ENCODE measurements around the gene GGACT.
"Not testable (repeated sequence)": the region's sequence is repeated elsewhere in the genome, so short reads cannot be mapped to it uniquely, and the experiment has no call there.

The GGACT gene

GRCh38 chr13:100526318-100527000 is 62.1 kb downstream of the GGACT start:
- Histone ChIP-seq H3K36me3 (replicated peaks; ENCODE audit: insufficient read depth, low read length) (no peaks in the 10 kb centered on the region), H3K27ac (ENCODE audit: low read length) (no peak overlapping the region), H3K4me3 (ENCODE audit: low read length) (no peak overlapping the region), H3K9me2 (replicated peaks; ENCODE audit: insufficient read depth, low read length) (no peaks in the 10 kb centered on the region), H3K79me2 (ENCODE audit: low read length) (no peaks in the 10 kb centered on the region), H3K27me3 (replicated peaks; ENCODE audit: insufficient read depth, low read length) (no peaks in the 10 kb centered on the region), H4K20me1 (ENCODE audit: insufficient read depth, low read length) (no peaks in the 10 kb centered on the region), H3K9ac (ENCODE audit: low read length) (no peak overlapping the region), H3F3A (ENCODE audit: insufficient read depth, low read length) (no peaks in the 10 kb centered on the region), H3K9me3 (replicated peaks; ENCODE audit: insufficient read depth, low read length) (no peaks in the 10 kb centered on the region), H3K4me1 (ENCODE audit: low read length) (no peaks in the 10 kb centered on the region), H2AFZ (ENCODE audit: low read length) (no peak overlapping the region), H3K4me2 (ENCODE audit: low read depth, low read length) (no peak overlapping the region)
- TF ChIP-seq CTCF (IDR thresholded peaks at IDR 0.05; ENCODE audit: low read length): no peak
- TF ChIP-seq EZH2phosphoT487 (IDR thresholded peaks at IDR 0.05; ENCODE audit: low read length): no peak
- TF ChIP-seq EZH2 (optimal IDR thresholded peaks at IDR 0.05; ENCODE audit: low read depth, low read length): no peak
- DNase-seq: no peak

GRCh38 chr13:100525453-100526317 is 62.9 kb downstream of the GGACT start:
- DNase-seq: no peak
- no peaks in the 10 kb centered on the region for H3K36me3 ChIP-seq (replicated peaks; ENCODE audit: insufficient read depth, low read length)
- no peak overlapping the region for H3K27ac ChIP-seq (ENCODE audit: low read length)
- H2AFZ ChIP-seq (ENCODE audit: low read length): no peak overlapping the region
- no peaks in the 10 kb centered on the region for H3K4me1 ChIP-seq (ENCODE audit: low read length)
- TF ChIP-seq EZH2phosphoT487 (IDR thresholded peaks at IDR 0.05; ENCODE audit: low read length) (no peak), EZH2 (optimal IDR thresholded peaks at IDR 0.05; ENCODE audit: low read depth, low read length) (no peak), CTCF (IDR thresholded peaks at IDR 0.05; ENCODE audit: low read length) (no peak)
- H3K79me2 ChIP-seq (ENCODE audit: low read length): no peaks in the 10 kb centered on the region
- H3K4me3 ChIP-seq (ENCODE audit: low read length): no peak overlapping the region
- no peaks in the 10 kb centered on the region for H4K20me1 ChIP-seq (ENCODE audit: insufficient read depth, low read length)
- no peaks in the 10 kb centered on the region for H3K27me3 ChIP-seq (replicated peaks; ENCODE audit: insufficient read depth, low read length)
- no peaks in the 10 kb centered on the region for H3K9me3 ChIP-seq (replicated peaks; ENCODE audit: insufficient read depth, low read length)
- no peak overlapping the region for H3K4me2 ChIP-seq (ENCODE audit: low read depth, low read length)
- no peaks in the 10 kb centered on the region for H3K9me2 ChIP-seq (replicated peaks; ENCODE audit: insufficient read depth, low read length)
- H3K9ac ChIP-seq (ENCODE audit: low read length): no peak overlapping the region
- no peaks in the 10 kb centered on the region for H3F3A ChIP-seq (ENCODE audit: insufficient read depth, low read length)

GRCh38 chr13:100524688-100525087 is 63.9 kb downstream of the GGACT start:
- H3K27me3 ChIP-seq (replicated peaks; ENCODE audit: insufficient read depth, low read length); H3K36me3 ChIP-seq (replicated peaks; ENCODE audit: insufficient read depth, low read length); H3K79me2 ChIP-seq (ENCODE audit: low read length); H3K4me2 ChIP-seq (ENCODE audit: low read depth, low read length); H3K9ac ChIP-seq (ENCODE audit: low read length); H4K20me1 ChIP-seq (ENCODE audit: insufficient read depth, low read length); H3K4me1 ChIP-seq (ENCODE audit: low read length); H3K9me2 ChIP-seq (replicated peaks; ENCODE audit: insufficient read depth, low read length); DNase-seq; H3F3A ChIP-seq (ENCODE audit: insufficient read depth, low read length); H3K27ac ChIP-seq (ENCODE audit: low read length); H3K4me3 ChIP-seq (ENCODE audit: low read length); H2AFZ ChIP-seq (ENCODE audit: low read length); H3K9me3 ChIP-seq (replicated peaks; ENCODE audit: insufficient read depth, low read length): not testable (repeated sequence)

- Histone ChIP-seq H3K79me2 (ENCODE audit: low read length) (no peaks in the 10 kb centered on the region), H3K36me3 (replicated peaks; ENCODE audit: insufficient read depth, low read length) (no peaks in the 10 kb centered on the region), H4K20me1 (ENCODE audit: insufficient read depth, low read length) (no peaks in the 10 kb centered on the region), H3K4me3 (ENCODE audit: low read length) (no peak overlapping the region), H3K9me2 (replicated peaks; ENCODE audit: insufficient read depth, low read length) (no peaks in the 10 kb centered on the region), H3K4me2 (ENCODE audit: low read depth, low read length) (no peak overlapping the region), H2AFZ (ENCODE audit: low read length) (no peak overlapping the region), H3K4me1 (ENCODE audit: low read length) (no peaks in the 10 kb centered on the region), H3F3A (ENCODE audit: insufficient read depth, low read length) (no peaks in the 10 kb centered on the region), H3K27ac (ENCODE audit: low read length) (no peak overlapping the region), H3K9ac (ENCODE audit: low read length) (no peak overlapping the region), H3K27me3 (replicated peaks; ENCODE audit: insufficient read depth, low read length) (no peaks in the 10 kb centered on the region), H3K9me3 (replicated peaks; ENCODE audit: insufficient read depth, low read length) (no peaks in the 10 kb centered on the region)
- TF ChIP-seq EZH2 (optimal IDR thresholded peaks at IDR 0.05; ENCODE audit: low read depth, low read length) (no peak), CTCF (IDR thresholded peaks at IDR 0.05; ENCODE audit: low read length) (no peak), EZH2phosphoT487 (IDR thresholded peaks at IDR 0.05; ENCODE audit: low read length) (no peak)
- DNase-seq: no peak
These were observed 64.6 kb downstream of the GGACT start for GRCh38 chr13:100523981-100524386.

Data from MM.1S (cell line).